LNCaP clone FGC (cell line): Measurements from ENCODE around the gene OR51E2.

Experiments
- DNase-seq: peaks from one replicate; pipeline ENCODE4 v3.0.0-alpha.2; 2011; ENCODE audit warnings: low read depth
- H3K4me3 ChIP-seq: 2 replicates; pipeline ENCODE4 v1.5.1; 2011; ENCODE audit warnings: mild to moderate bottlenecking, low read depth, low read length, control low read depth
- TF ChIP-seq, protein P1 (sequence below): IDR thresholded peaks from 2 replicates; pipeline ENCODE4 v1.5.1; 2012; ENCODE audit warnings: mild to moderate bottlenecking; ENCODE audit not compliant: control insufficient read depth, insufficient read depth; ENCODE audit errors: extremely low read depth

Gene OR51E2

DNA sequence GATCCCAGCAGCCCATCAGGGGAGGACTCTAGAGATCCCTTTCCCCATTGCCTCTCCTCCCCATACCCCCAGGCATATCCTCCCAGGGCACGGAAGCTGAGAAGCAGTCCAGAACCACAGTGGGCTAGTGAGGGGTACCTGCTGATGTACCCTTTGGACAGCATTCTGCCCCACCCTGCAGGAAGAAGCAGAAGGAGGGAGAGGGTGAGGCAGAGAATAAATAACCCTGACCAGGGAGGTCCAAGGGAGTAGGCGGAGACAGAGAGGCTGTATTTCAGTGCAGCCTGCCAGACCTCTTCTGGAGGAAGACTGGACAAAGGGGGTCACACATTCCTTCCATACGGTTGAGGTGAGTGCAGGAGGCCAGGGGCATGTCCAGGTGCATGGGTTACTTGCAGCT is 54.0 kb downstream of the OR51E2 start, which contains the start of gene OR51E1:
Gene OR51E1 (plus strand): TSS at position 301 of the 400 bp plus-strand sequence. CDS start 8,545 bp downstream, outside the sequence.
- TF ChIP-seq, protein P1, sequence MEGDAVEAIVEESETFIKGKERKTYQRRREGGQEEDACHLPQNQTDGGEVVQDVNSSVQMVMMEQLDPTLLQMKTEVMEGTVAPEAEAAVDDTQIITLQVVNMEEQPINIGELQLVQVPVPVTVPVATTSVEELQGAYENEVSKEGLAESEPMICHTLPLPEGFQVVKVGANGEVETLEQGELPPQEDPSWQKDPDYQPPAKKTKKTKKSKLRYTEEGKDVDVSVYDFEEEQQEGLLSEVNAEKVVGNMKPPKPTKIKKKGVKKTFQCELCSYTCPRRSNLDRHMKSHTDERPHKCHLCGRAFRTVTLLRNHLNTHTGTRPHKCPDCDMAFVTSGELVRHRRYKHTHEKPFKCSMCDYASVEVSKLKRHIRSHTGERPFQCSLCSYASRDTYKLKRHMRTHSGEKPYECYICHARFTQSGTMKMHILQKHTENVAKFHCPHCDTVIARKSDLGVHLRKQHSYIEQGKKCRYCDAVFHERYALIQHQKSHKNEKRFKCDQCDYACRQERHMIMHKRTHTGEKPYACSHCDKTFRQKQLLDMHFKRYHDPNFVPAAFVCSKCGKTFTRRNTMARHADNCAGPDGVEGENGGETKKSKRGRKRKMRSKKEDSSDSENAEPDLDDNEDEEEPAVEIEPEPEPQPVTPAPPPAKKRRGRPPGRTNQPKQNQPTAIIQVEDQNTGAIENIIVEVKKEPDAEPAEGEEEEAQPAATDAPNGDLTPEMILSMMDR = no peak
- no peak for DNase-seq
- H3K4me3 ChIP-seq = peak within 1 kb of the TSS; percentile 33

DNA sequence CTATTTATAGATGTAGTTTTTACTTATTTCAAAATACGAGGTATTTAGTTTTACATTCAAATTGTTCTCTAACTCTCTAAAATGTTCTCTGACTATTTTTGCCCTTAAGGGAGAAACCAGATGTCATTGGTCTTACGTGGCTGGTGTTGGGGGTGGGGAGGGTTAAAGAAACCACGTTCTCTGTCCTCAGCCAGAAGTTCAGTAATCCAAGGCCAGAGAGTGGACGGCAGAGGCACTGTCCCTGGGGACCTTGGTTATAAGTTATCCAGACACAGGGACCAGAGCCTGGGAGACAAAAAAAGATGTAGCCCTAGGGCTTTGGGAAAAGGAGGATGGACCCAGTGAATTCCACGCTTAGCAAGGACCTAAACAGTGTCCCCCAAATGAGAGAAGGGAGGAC is 54.6 kb downstream of the OR51E2 start:
- TF ChIP-seq, protein P1 = no peak
- DNase-seq = no peak
- no peak overlapping the region for H3K4me3 ChIP-seq

DNA sequence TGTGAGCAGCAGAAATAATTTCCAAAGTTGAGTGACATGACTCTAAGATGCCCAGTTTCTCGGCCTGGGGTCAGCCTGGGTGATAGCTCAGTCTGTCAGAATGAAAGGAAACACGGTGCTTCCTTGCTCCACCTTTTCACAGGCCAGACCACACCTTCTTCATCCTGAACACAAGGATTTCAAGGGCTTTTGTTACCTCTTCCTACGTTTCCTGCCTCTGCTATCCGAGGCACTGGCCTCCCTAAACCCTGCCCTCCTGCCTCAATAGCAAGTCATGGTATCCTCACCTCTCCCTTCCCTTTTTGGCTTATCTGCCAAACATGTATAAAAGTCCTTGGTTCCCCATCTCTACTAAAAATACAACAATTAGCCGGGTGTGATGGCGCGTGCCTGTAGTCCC is 55.6 kb downstream of the OR51E2 start:
- H3K4me3 ChIP-seq = no peak overlapping the region
- TF ChIP-seq, protein P1 = no peak
- DNase-seq = no peak

DNA sequence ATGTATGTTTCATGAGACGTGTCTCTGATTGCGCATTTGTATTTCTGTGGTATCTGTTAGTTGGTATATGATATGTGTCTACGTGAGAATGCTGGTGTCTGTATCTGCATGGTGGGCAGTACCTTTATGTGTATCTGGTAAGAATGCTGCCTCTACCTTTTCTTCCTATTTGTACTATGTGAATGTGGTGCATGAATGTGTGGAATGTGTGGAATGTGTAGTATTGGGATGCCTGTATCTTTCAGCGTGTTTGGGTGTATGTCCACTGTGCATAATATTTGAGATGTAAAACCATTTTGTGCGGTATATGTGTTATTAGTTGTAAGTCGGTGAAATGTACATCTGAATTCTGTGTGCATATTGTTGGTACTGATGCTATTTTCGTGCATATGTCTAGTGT is 56.2 kb downstream of the OR51E2 start:
- DNase-seq = no peak
- TF ChIP-seq, protein P1 = no peak
- no peak overlapping the region for H3K4me3 ChIP-seq

DNA sequence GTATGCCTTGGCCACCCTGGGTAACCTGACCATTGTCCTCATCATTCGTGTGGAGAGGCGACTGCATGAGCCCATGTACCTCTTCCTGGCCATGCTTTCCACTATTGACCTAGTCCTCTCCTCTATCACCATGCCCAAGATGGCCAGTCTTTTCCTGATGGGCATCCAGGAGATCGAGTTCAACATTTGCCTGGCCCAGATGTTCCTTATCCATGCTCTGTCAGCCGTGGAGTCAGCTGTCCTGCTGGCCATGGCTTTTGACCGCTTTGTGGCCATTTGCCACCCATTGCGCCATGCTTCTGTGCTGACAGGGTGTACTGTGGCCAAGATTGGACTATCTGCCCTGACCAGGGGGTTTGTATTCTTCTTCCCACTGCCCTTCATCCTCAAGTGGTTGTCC is 57.7 kb downstream of the OR51E2 start:
- no peak for DNase-seq

DNA sequence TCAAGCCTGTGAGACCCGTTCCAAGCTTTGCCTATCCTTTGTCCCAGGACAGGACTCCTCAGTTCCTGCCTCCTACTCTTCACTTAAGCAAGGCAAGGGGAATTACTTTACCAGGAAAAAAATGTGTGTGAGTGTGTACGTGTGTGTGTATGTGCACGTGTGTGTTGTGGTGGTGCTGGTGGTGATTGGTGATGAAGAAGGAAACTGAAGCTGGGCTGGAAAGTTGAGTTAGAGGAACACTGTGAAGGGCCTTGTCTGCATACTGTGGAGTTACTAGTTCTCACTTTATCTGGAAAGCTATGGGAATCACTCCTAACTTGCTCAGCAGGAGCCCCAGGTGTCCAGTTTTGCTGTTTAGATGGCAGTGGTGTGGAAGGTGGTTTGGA is 60.0 kb downstream of the OR51E2 start:
- DNase-seq = no peak
- no peak overlapping the region for H3K4me3 ChIP-seq
- TF ChIP-seq, protein P1 = no peak

More for the DNA sequence above, 57.7 kb downstream of the OR51E2 start:
- TF ChIP-seq, protein P1 = no peak
- no peak overlapping the region for H3K4me3 ChIP-seq

DNA sequence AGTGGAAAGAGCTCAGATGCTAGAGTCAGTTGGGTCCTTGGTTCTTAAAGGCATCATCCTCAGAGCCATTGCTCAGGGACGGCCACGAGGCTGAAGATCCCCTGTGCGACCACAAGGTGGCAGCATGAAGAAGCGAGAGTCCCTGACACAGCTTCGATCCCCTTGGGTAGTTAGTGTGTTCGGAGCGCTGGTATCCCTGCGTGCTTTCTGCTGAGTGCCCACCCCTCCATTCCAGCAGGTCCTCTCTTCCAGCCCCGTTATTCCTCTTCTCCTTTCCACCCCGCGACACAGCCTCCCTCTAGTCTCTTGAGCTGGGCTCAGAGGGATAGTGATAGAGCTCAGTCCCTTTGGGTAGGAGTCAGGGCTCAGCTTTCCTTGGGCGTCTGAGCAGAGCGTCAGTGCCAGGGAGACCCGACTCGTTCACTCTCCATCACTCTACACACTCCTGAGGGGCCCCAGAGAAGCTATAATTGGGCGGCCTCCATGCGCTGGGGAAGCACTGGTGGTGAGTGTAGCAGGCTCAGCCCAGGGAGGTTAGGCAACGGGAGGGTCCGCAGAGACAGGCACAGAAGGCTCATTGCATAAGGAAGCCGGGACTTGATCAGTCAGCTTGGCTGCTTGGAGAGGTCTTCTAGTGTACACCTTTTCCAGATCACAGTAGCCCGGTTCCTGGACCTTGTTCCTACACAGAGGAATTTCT is 60.5 kb downstream of the OR51E2 start, which contains the start of gene OR51D1:
Gene OR51D1 (plus strand): TSS at position 516 of the 700 bp plus-strand sequence. CDS start 2,314 bp downstream, outside the sequence.
- H3K4me3 ChIP-seq = no peak within 1 kb of the TSS
- peak; percentile 82 for DNase-seq
- TF ChIP-seq, protein P1 = peak; percentile 93
